Motor neuron (in vitro differentiated cells): Measurements from ENCODE around the gene DST. TPM values are rescaled to one million over a fixed set of nuclear protein-coding genes. Genes with fewer than 3 reads are reported as not detected.
A peak's percentile ranks its signal among the peaks of the same experiment; 100 is the strongest.

Experiments used
- ATAC-seq, 8 experiments: fragments of 200-7000 bp; cut with Tn5 transposase; replicated peaks in 6 of 8; 2 replicates each; pipeline ENCODE4 v1.8.0; 2021; ENCODE audit warnings: mild to moderate bottlenecking in 8 of 8, moderate library complexity in 8 of 8
- H3K27ac ChIP-seq, 2 donors: fragments of 250-450 bp; sonication (Bioruptor Pico); 2 replicates each; pipeline ENCODE4 v1.9.0; 2021; ENCODE audit warnings: antibody characterized with exemption in 2 of 2, mild to moderate bottlenecking in 2 of 2, moderate library complexity in 1 of 2
- H3K4me1 ChIP-seq, 2 donors: fragments of 250-450 bp; sonication (Bioruptor Pico); replicated peaks in 1 of 2; 2 replicates each; pipeline ENCODE4 v1.6.1; 2021; ENCODE audit warnings: antibody characterized with exemption in 2 of 2, mild to moderate bottlenecking in 2 of 2, moderate library complexity in 1 of 2
- H3K4me3 ChIP-seq, 5 donors: fragments of 250-450 bp; sonication (Bioruptor Pico); 2 replicates each; pipeline ENCODE4 v1.9.0; 2021; ENCODE audit warnings: antibody characterized with exemption in 5 of 5, mild to moderate bottlenecking in 5 of 5, moderate library complexity in 4 of 5
- WGBS, 10 experiments: fragments of 450-650 bp; shearing (Covaris generic); methylation state at CpG; one replicate each; pipeline ENCODE4 v1.0.0; 2022; 5-methylcytosine and 5-hydroxymethylcytosine counted together
- in situ Hi-C, 9 experiments: fragments of 400-800 bp; cut with MboI; loops; one replicate each; pipeline ENCODE4 v1.15.0; 2021; ENCODE audit warnings: low sequenced_read_pairs in 9 of 9, low pct_unique_long_range_greater_than_20kb in 2 of 9; ENCODE audit not compliant: unreplicated experiment in 9 of 9
- total RNA-seq, 8 experiments: library from RNA; unstranded; fragments of 300-600 nt; gene quantifications; 2 replicates each; pipeline versions ENCODE4 v1.2.3 to v1.2.4, GENCODE V29; 2022

Gene DST
- total RNA-seq, 8 experiments from 2014 or later, result 102 to 461 (median 260) TPM

GRCh38 chr6:56475736-56476457, 166.8 kb downstream of the DST start:
- in situ Hi-C loops, result loop anchor here in 1 of 9 experiments (25.0 kb wide), 1 partner anchor 136 kb away; no protein-coding TSS in a partner anchor
- Histone ChIP-seq H3K27ac (no peak overlapping the region), H3K4me3 (no peak overlapping the region), H3K4me1 (peaks cover 0 to 7% of the 10 kb centered on the region in 2 donors)
- peak in 1 of 8 experiments; percentile 36 for ATAC-seq
- WGBS, 10 experiments, result 65 to 100% (median 89%) methylated on average over 3 to 4 of the region's 4 CpGs

- H3K4me3 ChIP-seq, result no peak overlapping the region
Observed at GRCh38 chr6:56474532-56474931, 168.2 kb downstream of the DST start.

GRCh38 chr6:56463443-56463842, 179.2 kb downstream of the DST start:
- H3K27ac ChIP-seq, result no peak overlapping the region
- no peak for ATAC-seq
- H3K4me3 ChIP-seq, result no peak overlapping the region
- no peaks in the 10 kb centered on the region for H3K4me1 ChIP-seq
- in situ Hi-C loops, result loop anchor here in 1 of 9 experiments (25.0 kb wide), 1 partner anchor 101 kb away; no protein-coding TSS in a partner anchor
- 90 to 100% (median 96%) methylated on average over 2 to 9 of the region's 13 CpGs; no CpG with 5 or more reads in 5 of the 10 experiments for WGBS, 10 experiments

More at GRCh38 chr6:56474532-56474931, 168.2 kb downstream of the DST start:
- H3K4me1 ChIP-seq, result no peaks in the 10 kb centered on the region
- in situ Hi-C loops, result loop anchor here in 1 of 9 experiments (25.0 kb wide), 1 partner anchor 112 kb away; no protein-coding TSS in a partner anchor
- ATAC-seq, result no peak
- H3K27ac ChIP-seq, result no peak overlapping the region
- 29 to 60% (median 39%) methylated on average over 1 of the region's 1 CpG; no CpG with 5 or more reads in 6 of the 10 experiments for WGBS, 10 experiments

GRCh38 chr6:56459030-56459805, 183.5 kb downstream of the DST start:
- Histone ChIP-seq H3K4me3 (no peak overlapping the region), H3K27ac (no peak overlapping the region), H3K4me1 (no peaks in the 10 kb centered on the region)
- whole genome bisulfite sequencing, 10 experiments, result 67 to 100% (median 97%) methylated on average over 2 to 13 of the region's 13 CpGs
- in situ Hi-C loops, result loop anchor here in 1 of 9 experiments (25.0 kb wide), 1 partner anchor 97 kb away; no protein-coding TSS in a partner anchor
- ATAC-seq, result no peak

- WGBS, 10 experiments, result 82 to 100% (median 89%) methylated on average over 1 to 5 of the region's 5 CpGs
- no peak for ATAC-seq
- Histone ChIP-seq H3K27ac (no peak overlapping the region), H3K4me3 (no peak overlapping the region), H3K4me1 (no peaks in the 10 kb centered on the region)
- in situ Hi-C loops, result loop anchor here in 1 of 9 experiments (25.0 kb wide), 1 partner anchor 96 kb away; no protein-coding TSS in a partner anchor
Observed at GRCh38 chr6:56458324-56458884, 184.3 kb downstream of the DST start.

- Histone ChIP-seq H3K27ac (no peak overlapping the region), H3K4me3 (no peak overlapping the region), H3K4me1 (no peaks in the 10 kb centered on the region)
- ATAC-seq, result no peak
- WGBS, 10 experiments, result 57 to 98% (median 70%) methylated on average over 1 to 2 of the region's 2 CpGs
- in situ Hi-C loops, result loop anchor here in 1 of 9 experiments (25.0 kb wide), 1 partner anchor 94 kb away; no protein-coding TSS in a partner anchor
Observed at GRCh38 chr6:56456785-56457184, 185.9 kb downstream of the DST start.

- in situ Hi-C loops, result loop anchor here in 1 of 9 experiments (25.0 kb wide), 1 partner anchor 89 kb away; no protein-coding TSS in a partner anchor
- Histone ChIP-seq H3K27ac (no peak overlapping the region), H3K4me1 (peaks cover 0 to 6% of the 10 kb centered on the region in 2 donors), H3K4me3 (no peak overlapping the region)
- peak in 2 of 8 experiments; percentile 22 to 46 for ATAC-seq
- 13 to 100% (median 59%) methylated on average over 1 to 2 of the region's 2 CpGs; no CpG with 5 or more reads in 3 of the 10 experiments for WGBS, 10 experiments
Observed at GRCh38 chr6:56450882-56451739, 191.6 kb downstream of the DST start.

- 43 to 100% (median 87%) methylated on average over 1 to 3 of the region's 3 CpGs; no CpG with 5 or more reads in 2 of the 10 experiments for WGBS, 10 experiments
- peaks cover 0 to 6% of the 10 kb centered on the region in 2 donors for H3K4me1 ChIP-seq
- no peak overlapping the region for H3K4me3 ChIP-seq
- ATAC-seq, result no peak
- in situ Hi-C loops, result loop anchor here in 1 of 9 experiments (25.0 kb wide), 1 partner anchor 88 kb away; no protein-coding TSS in a partner anchor
- no peak overlapping the region for H3K27ac ChIP-seq
Observed at GRCh38 chr6:56450376-56450775, 192.3 kb downstream of the DST start.

GRCh38 chr6:56448046-56448445, 194.6 kb downstream of the DST start:
- H3K27ac ChIP-seq, result no peak overlapping the region
- in situ Hi-C loops, result no loop called here
- 75 to 100% (median 100%) methylated on average over 1 of the region's 1 CpG; no CpG with 5 or more reads in 1 of the 10 experiments for WGBS, 10 experiments
- H3K4me3 ChIP-seq, result no peak overlapping the region
- peaks cover 0 to 6% of the 10 kb centered on the region in 2 donors for H3K4me1 ChIP-seq
- no peak for ATAC-seq

- no peak for ATAC-seq
- in situ Hi-C loops, result no loop called here
- WGBS, 10 experiments, result 16 to 97% (median 80%) methylated on average over 2 to 8 of the region's 8 CpGs; no CpG with 5 or more reads in 1 of the 10 experiments
- Histone ChIP-seq H3K27ac (no peak overlapping the region), H3K4me1 (peaks cover 0 to 6% of the 10 kb centered on the region in 2 donors), H3K4me3 (no peak overlapping the region)
Observed at GRCh38 chr6:56445818-56446217, 196.9 kb downstream of the DST start.

GRCh38 chr6:56444855-56445254, 197.8 kb downstream of the DST start:
- peaks cover 0 to 1% of the 10 kb centered on the region in 2 donors for H3K4me1 ChIP-seq
- ATAC-seq, result no peak
- no peak overlapping the region for H3K4me3 ChIP-seq
- in situ Hi-C loops, result no loop called here
- no peak overlapping the region for H3K27ac ChIP-seq
- WGBS, 10 experiments, result 61 to 100% (median 67%) methylated on average over 1 to 2 of the region's 2 CpGs; no CpG with 5 or more reads in 2 of the 10 experiments

GRCh38 chr6:56440551-56440981, 202.1 kb downstream of the DST start:
- 62 to 100% (median 79%) methylated on average over 1 to 4 of the region's 4 CpGs; no CpG with 5 or more reads in 1 of the 10 experiments for WGBS, 10 experiments
- H3K27ac ChIP-seq, result no peak overlapping the region
- no peak for ATAC-seq
- in situ Hi-C loops, result no loop called here
- H3K4me1 ChIP-seq, result no peaks in the 10 kb centered on the region
- no peak overlapping the region for H3K4me3 ChIP-seq
